AG04450 (cell line): ENCODE results near the gene TSPOAP1. TPM values are rescaled to one million over a fixed set of nuclear protein-coding genes. Genes with fewer than 3 reads are reported as not detected.
A peak's percentile ranks its signal among the peaks of the same experiment; 100 is the strongest.

Source experiments
- CTCF ChIA-PET: fragments of 300-600, 350-600 bp; formaldehyde crosslinking; extraction: SDS; loops from one replicate; lab custom pipeline; 2022; ENCODE audit warnings: antibody characterized with exemption, inconsistent platforms; lab: Charles Lee
- POLR2A ChIA-PET: fragments of 350-600 bp; formaldehyde crosslinking; extraction: SDS; loops from one replicate; lab custom pipeline; 2021; ENCODE audit warnings: antibody characterized with exemption, inconsistent platforms; lab: Yijun Ruan, JAX
- DNase-seq: peaks from one replicate; pipeline ENCODE4 v3.0.0-alpha.2; 2011; ENCODE audit warnings: low read depth, low spot score
- H3K27ac ChIP-seq: one replicate; pipeline ENCODE4 v1.5.1; 2012; ENCODE audit warnings: low read depth, low read length, control low read depth
- H3K27me3 ChIP-seq: one replicate; pipeline ENCODE4 v1.6.0; 2012; ENCODE audit warnings: low read length; ENCODE audit not compliant: control insufficient read depth, insufficient read depth
- H3K4me3 ChIP-seq: 2 replicates; pipeline ENCODE4 v1.5.1; 2011; ENCODE audit warnings: mild to moderate bottlenecking, low read depth, low read length, control low read depth
- H3K9me3 ChIP-seq: 2 replicates; pipeline ENCODE4 v1.5.1; 2012; ENCODE audit warnings: low read length; ENCODE audit not compliant: control insufficient read depth, insufficient read depth
- polyA plus RNA-seq: library from polyadenylated mRNA; depleted of rRNA; stranded (reverse); fragments of >200 nt; gene quantifications from 2 replicates; pipeline ENCODE4 v1.2.3, GENCODE V29; 2011
- TF ChIP-seq, protein P1 (sequence below): IDR thresholded peaks from 2 replicates; pipeline ENCODE4 v1.5.1; 2011; ENCODE audit warnings: low read depth, low read length, control low read depth, inconsistent platforms

Gene TSPOAP1
- polyA plus RNA-seq, 1 experiment = 1.7 TPM

DNA sequence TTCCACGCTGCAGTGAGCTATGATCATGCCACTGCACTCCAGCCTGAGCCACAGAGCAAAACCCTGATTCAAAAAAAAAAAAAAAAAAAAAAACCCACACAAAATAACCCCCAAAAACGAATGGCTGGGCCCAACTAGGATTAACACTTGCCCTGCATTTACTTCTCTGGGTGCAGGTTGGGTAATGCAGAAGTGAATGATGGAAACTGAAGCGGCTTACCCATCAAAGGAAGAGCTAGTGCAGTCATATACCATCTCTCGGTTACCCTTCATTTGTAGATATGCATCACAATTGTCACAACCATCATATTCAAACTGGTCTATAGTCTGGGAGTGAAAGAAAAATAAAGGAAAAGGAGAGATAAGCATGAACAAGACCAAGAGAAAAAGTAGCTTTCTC lies 22.6 kb upstream of the TSPOAP1 start:
- Histone ChIP-seq H3K27me3 (peaks cover 4% of the 10 kb centered on the region), H3K9me3 (no peaks in the 10 kb centered on the region), H3K4me3 (peak overlapping the region; percentile 98), H3K27ac (no peak overlapping the region)
- POLR2A ChIA-PET = interaction anchor here (1.5 to 3.4 kb wide), 4 partner anchors 13 to 38 kb away, joined by 3 to 68 read pairs (median 20); no protein-coding TSS in a partner anchor
- DNase-seq = no peak
- CTCF ChIA-PET = interaction anchor here (0.6 to 3.7 kb wide), 3 partner anchors 33 to 518 kb away, joined by 3 to 25 read pairs (median 8); no protein-coding TSS in a partner anchor
- TF ChIP-seq, protein P1, sequence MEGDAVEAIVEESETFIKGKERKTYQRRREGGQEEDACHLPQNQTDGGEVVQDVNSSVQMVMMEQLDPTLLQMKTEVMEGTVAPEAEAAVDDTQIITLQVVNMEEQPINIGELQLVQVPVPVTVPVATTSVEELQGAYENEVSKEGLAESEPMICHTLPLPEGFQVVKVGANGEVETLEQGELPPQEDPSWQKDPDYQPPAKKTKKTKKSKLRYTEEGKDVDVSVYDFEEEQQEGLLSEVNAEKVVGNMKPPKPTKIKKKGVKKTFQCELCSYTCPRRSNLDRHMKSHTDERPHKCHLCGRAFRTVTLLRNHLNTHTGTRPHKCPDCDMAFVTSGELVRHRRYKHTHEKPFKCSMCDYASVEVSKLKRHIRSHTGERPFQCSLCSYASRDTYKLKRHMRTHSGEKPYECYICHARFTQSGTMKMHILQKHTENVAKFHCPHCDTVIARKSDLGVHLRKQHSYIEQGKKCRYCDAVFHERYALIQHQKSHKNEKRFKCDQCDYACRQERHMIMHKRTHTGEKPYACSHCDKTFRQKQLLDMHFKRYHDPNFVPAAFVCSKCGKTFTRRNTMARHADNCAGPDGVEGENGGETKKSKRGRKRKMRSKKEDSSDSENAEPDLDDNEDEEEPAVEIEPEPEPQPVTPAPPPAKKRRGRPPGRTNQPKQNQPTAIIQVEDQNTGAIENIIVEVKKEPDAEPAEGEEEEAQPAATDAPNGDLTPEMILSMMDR = no peak

DNA sequence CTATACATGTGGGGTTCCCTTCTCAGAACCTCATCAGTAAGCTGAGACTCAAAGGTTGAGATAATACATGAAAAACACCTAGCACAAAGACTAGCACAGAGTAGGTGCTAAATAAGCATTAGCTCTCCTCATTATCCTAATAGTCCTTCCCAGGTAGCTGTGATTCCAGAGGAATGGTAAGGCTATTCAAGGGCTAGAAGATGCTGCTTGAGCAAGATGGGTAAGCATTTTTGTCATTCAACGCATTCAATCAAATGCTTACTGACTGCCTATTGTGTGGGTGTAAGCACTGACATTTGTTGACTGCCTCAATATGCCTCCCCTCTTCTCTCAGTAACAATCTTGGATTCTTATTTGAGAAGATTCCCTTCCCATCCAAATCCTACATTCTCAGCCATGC lies 19.4 kb upstream of the TSPOAP1 start:
- H3K4me3 ChIP-seq = no peak overlapping the region
- H3K9me3 ChIP-seq = no peaks in the 10 kb centered on the region
- CTCF ChIA-PET = no interaction called here
- H3K27me3 ChIP-seq = no peaks in the 10 kb centered on the region
- TF ChIP-seq, protein P1 = no peak
- H3K27ac ChIP-seq = no peak overlapping the region
- no peak for DNase-seq
- POLR2A ChIA-PET = no interaction called here

DNA sequence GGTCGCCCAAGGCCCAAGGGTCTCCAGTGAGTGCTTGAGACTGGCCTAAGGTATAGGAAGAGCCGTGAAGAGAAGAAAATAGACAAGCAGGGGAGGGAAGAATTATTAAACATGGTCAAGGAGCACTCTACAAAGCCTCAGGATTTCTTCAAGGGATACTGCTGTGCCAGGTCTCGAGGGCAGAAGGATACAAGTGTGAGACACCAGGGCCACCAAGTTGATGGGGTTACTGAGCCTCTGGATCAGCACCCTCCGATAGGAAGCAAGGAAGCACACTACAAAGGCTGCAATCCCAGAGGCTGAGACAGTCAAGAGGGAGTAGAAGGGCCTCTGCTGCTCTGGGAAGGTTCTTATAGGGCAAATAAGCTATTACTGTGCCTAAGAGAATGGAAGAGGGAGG lies 16.9 kb upstream of the TSPOAP1 start:
- CTCF ChIA-PET = interaction anchor here (1.6 kb wide), 1 partner anchor 28 kb away, joined by 8 read pairs; no protein-coding TSS in a partner anchor
- Histone ChIP-seq H3K9me3 (no peaks in the 10 kb centered on the region), H3K4me3 (no peak overlapping the region), H3K27me3 (no peaks in the 10 kb centered on the region), H3K27ac (no peak overlapping the region)
- TF ChIP-seq, protein P1 = no peak
- POLR2A ChIA-PET = no interaction called here
- DNase-seq = no peak

DNA sequence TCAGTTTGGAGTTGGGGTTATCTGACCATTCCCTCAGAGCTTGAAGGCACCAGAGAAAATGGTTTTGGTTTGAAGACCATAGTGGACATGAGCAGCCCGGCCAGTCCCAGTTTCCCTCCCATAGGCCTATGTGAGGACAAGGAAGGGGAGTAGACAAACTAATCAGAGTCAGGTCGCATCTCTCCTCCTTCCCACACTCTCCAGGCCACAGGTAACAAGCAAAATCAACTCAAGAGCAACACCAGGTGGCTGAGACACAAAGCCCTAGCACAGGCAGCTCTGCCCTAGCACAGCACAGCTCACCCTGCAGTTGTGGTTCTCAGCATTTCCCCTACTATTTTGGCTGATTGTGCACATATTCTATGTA lies 16.2 kb upstream of the TSPOAP1 start:
- ChIA-PET POLR2A (interaction anchor here (0.8 to 1.9 kb wide), 3 partner anchors 8 to 27 kb away, joined by 3 to 10 read pairs (median 4); partner anchors contain the start of gene SUPT4H1), CTCF (interaction anchor here (1.6 kb wide), 1 partner anchor 27 kb away, joined by 8 read pairs; no protein-coding TSS in a partner anchor)
- Histone ChIP-seq H3K27me3 (no peaks in the 10 kb centered on the region), H3K27ac (no peak overlapping the region), H3K4me3 (no peak overlapping the region), H3K9me3 (no peaks in the 10 kb centered on the region)
- TF ChIP-seq, protein P1 = no peak
- no peak for DNase-seq

DNA sequence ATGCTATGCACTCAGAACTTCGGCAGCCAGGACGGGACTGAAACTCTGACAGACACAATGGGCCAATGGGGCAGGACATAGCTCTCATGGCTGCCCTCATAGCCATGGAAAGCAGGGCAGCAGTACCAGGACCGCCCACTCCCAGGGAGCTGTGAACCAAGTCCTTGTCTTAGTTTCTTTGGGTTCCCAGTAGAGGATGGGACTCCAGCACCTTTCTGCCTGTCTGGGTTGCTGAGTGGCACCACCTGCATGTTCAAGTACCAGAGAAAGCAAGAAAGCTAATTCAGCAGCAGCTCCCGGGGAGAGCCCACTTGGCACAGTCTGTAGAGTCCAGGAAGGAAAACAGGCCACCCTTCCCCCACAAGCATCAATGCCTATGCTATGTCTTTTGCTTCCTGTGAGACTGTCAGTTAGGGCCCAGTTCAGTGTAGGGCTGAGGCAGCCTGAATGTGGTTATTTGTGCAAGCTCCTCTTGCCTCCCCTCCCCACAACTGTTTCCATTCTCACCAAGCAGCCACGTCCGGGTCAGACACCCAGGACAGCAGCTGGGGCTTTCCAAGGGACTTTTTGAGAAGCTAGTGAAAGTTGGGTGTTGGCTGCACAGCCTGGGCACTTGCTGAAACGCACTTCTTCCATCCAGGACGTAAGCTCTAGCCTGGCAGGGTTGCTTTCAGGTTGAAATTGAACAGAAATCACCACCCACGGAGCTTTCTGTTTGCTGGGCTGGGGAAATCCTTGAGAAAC lies 15.6 kb upstream of the TSPOAP1 start:
- DNase-seq = no peak
- Histone ChIP-seq H3K27ac (peak overlapping the region; percentile 21), H3K27me3 (no peaks in the 10 kb centered on the region), H3K4me3 (no peak overlapping the region), H3K9me3 (no peaks in the 10 kb centered on the region)
- CTCF ChIA-PET = interaction anchor here (0.6 to 1.6 kb wide), 2 partner anchors 27 to 372 kb away, joined by 3 to 8 read pairs; no protein-coding TSS in a partner anchor
- POLR2A ChIA-PET = interaction anchor here (0.6 to 1.9 kb wide), 4 partner anchors 8 to 27 kb away, joined by 3 to 10 read pairs (median 4); partner anchors contain the start of gene SUPT4H1
- TF ChIP-seq, protein P1 = no peak
